C4-2B (cell line): ENCODE data around the gene ZBTB1.

ENCODE experiments used
- CTCF ChIP-seq: fragments of 450-650 bp; conservative IDR thresholded peaks from 2 replicates; pipeline ENCODE4 v1.5.1; 2017; ENCODE audit warnings: mild to moderate bottlenecking
- ZFX ChIP-seq: fragments of 450-650 bp; IDR thresholded peaks from 2 replicates; pipeline ENCODE4 v1.6.1; 2017

GRCh38 chr14:64531567-64531966 lies 27.0 kb downstream of the ZBTB1 start:
- no peak for TF ChIP-seq CTCF
- no peak for TF ChIP-seq ZFX
